ENCODE data around the gene SEC14L2.

DNA sequence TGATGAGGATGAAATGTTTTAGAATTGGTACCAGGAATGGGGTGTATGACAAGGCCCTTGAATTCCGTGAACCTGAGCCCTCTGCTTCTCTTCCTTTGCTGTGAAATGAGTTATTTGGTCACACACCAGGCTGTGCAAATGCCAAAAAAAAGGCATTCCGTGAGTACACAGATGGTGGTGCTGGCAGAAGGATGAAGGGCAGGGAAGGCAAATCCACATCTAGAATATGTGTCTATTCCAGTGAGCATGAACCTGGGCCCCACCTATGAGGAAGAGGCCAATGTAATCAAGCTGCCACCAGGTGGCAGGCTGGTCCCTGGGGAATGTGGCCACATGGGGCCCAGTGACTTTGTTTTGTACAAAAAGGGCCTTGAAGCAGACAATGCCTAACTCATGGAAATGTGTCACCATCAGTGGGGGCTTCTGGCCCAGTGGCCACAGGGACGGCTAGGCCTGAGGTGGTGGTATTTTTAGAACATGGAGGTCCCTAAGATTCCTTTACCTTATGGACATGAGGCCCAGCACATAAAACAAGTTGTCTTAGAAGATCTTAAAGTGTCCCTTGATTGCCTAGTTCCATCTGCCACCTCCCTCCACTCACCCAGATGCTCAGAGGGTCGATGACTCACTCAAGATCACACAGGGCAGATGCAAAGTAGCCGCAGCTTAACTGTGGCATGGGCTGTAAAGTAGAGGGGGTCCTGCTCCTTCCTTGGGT lies 5.7 kb upstream of the SEC14L2 start:
- TF ChIP-seq, protein P1, sequence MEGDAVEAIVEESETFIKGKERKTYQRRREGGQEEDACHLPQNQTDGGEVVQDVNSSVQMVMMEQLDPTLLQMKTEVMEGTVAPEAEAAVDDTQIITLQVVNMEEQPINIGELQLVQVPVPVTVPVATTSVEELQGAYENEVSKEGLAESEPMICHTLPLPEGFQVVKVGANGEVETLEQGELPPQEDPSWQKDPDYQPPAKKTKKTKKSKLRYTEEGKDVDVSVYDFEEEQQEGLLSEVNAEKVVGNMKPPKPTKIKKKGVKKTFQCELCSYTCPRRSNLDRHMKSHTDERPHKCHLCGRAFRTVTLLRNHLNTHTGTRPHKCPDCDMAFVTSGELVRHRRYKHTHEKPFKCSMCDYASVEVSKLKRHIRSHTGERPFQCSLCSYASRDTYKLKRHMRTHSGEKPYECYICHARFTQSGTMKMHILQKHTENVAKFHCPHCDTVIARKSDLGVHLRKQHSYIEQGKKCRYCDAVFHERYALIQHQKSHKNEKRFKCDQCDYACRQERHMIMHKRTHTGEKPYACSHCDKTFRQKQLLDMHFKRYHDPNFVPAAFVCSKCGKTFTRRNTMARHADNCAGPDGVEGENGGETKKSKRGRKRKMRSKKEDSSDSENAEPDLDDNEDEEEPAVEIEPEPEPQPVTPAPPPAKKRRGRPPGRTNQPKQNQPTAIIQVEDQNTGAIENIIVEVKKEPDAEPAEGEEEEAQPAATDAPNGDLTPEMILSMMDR (IDR thresholded peaks at IDR 0.05; ENCODE audit: low read depth, low read length) = peak; percentile 89
- no peak for TF ChIP-seq EZH2phosphoT487 (IDR thresholded peaks at IDR 0.05; ENCODE audit: low read depth)

All from OCI-LY3 (cell line).